ENCODE data around the gene ROR1.

Gene ROR1

DNA sequence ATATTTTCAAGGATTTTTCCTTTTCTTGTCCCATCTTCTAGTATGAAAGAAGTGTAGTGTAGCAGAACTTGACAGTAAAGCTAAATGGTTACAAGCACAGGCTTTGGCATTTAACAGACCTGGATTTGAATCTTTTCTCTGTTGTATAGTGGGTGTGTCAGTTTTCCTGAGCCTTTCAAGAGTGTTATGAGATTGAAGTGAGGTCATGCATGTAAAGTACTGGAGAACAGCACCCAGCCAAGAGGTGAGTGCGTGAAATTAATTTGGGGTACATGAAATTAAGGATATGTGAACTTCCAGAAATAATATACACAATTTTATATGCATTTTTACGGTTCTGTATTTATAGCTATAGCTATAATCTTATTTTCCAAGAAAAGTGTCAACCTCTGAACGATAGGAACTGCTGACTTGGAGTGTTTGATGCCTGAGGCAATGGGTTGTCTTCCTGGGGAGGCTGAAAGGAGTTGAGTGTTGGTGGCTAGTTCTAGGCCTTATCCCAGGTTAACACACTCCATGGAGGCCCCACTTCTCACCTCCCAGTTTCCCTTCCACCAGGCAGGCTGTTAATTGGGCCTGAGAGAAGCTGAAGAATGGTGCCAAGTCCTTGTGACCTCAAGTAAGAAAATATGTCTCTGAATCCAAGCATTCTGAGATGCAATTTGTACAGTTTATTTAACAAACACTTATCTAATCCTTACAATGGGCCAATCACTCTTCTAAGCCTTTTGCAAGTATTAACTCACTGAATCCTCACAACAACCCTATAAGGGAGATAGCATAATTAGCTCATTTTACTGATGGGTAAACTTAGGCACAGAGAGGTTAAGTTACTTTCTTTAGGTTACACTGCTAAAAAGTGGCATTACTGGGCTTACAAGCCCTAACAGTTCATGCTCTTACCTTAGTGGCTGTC lies 4.4 kb downstream of the ROR1 start:
- no peak for TF ChIP-seq CTCF (IDR thresholded peaks at IDR 0.05; ENCODE audit: insufficient read depth, low read length, poor library complexity, severe bottlenecking)

GRCh38 chr1:63779338-63780211 lies 5.8 kb downstream of the ROR1 start:
- Histone ChIP-seq H3K27me3 (replicated peaks; ENCODE audit: control insufficient read depth, insufficient read depth, low read length) (no peaks in the 10 kb centered on the region; the same call in 1 of the 2 replicates), H3K36me3 (ENCODE audit: control insufficient read depth, insufficient read depth, low read length) (no peaks in the 10 kb centered on the region), H3K4me3 (replicated peaks; ENCODE audit: low read depth, low read length) (no peak overlapping the region)
- TF ChIP-seq CTCF (IDR thresholded peaks at IDR 0.05; ENCODE audit: insufficient read depth, low read length, poor library complexity, severe bottlenecking), result no peak
- DNase-seq (ENCODE audit: extremely low read depth, insufficient read length), result no peak

More for the DNA sequence above, 4.4 kb downstream of the ROR1 start:
- H3K36me3 ChIP-seq (ENCODE audit: control insufficient read depth, insufficient read depth, low read length), result no peaks in the 10 kb centered on the region
- H3K27me3 ChIP-seq (replicated peaks; ENCODE audit: control insufficient read depth, insufficient read depth, low read length), result no peaks in the 10 kb centered on the region; the same call in 1 of the 2 replicates
- no peak overlapping the region for H3K4me3 ChIP-seq (replicated peaks; ENCODE audit: low read depth, low read length)
- no peak for DNase-seq (ENCODE audit: extremely low read depth, insufficient read length)

DNA sequence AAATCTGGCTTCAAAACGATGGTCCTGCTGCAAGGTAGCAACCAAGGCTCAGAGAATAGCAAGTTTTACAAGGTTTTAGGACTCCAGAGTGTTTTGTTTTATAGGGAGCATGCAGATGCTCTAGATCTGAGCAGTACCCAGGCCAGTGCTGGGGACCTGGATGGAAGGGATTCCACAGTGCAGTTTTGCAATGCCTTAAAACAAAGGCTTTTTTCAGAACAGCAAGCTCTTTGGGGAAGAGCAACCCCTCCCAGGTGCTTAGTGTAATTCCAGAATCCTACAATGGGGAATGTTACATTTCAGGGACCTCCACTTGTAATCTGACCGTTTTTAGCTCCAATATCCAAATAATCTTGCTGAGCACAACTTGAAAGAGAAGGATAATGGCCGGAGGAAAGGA lies 6.7 kb downstream of the ROR1 start:
- TF ChIP-seq CTCF (IDR thresholded peaks at IDR 0.05; ENCODE audit: insufficient read depth, low read length, poor library complexity, severe bottlenecking), result no peak
- no peaks in the 10 kb centered on the region; the same call in 1 of the 2 replicates for H3K27me3 ChIP-seq (replicated peaks; ENCODE audit: control insufficient read depth, insufficient read depth, low read length)
- H3K4me3 ChIP-seq (replicated peaks; ENCODE audit: low read depth, low read length), result no peak overlapping the region

GRCh38 chr1:63782982-63783381 lies 9.2 kb downstream of the ROR1 start:
- TF ChIP-seq CTCF (IDR thresholded peaks at IDR 0.05; ENCODE audit: insufficient read depth, low read length, poor library complexity, severe bottlenecking), result no peak
- no peak for DNase-seq (ENCODE audit: extremely low read depth, insufficient read length)
- H3K4me3 ChIP-seq (replicated peaks; ENCODE audit: low read depth, low read length), result no peak overlapping the region
- H3K36me3 ChIP-seq (ENCODE audit: control insufficient read depth, insufficient read depth, low read length), result no peaks in the 10 kb centered on the region
- H3K27me3 ChIP-seq (replicated peaks; ENCODE audit: control insufficient read depth, insufficient read depth, low read length), result no peaks in the 10 kb centered on the region; the same call in 1 of the 2 replicates

More for the DNA sequence above, 6.7 kb downstream of the ROR1 start:
- H3K36me3 ChIP-seq (ENCODE audit: control insufficient read depth, insufficient read depth, low read length), result no peaks in the 10 kb centered on the region
- no peak for DNase-seq (ENCODE audit: extremely low read depth, insufficient read length)

DNA sequence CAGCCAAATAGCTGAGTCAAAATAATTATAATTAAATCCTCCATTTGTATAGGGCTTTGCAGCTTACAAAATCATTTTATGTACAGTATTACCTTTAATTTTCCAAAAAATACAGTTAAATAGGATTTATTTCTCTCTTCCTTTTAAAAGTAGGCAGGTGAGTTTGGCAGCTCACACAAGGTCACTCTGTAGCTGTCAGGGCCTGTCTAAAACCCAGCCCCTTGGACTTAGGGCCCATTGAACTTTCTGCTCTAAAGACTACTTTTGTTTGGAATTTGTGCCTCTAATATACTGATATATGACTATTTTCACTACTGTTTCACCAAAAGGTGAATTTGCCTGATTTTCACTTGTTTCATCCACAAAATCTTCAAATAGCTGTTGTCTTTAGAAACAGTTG lies 10.3 kb downstream of the ROR1 start:
- H3K4me3 ChIP-seq (replicated peaks; ENCODE audit: low read depth, low read length), result no peak overlapping the region
- no peaks in the 10 kb centered on the region for H3K36me3 ChIP-seq (ENCODE audit: control insufficient read depth, insufficient read depth, low read length)
- no peak for DNase-seq (ENCODE audit: extremely low read depth, insufficient read length)
- no peak for TF ChIP-seq CTCF (IDR thresholded peaks at IDR 0.05; ENCODE audit: insufficient read depth, low read length, poor library complexity, severe bottlenecking)
- H3K27me3 ChIP-seq (replicated peaks; ENCODE audit: control insufficient read depth, insufficient read depth, low read length), result no peaks in the 10 kb centered on the region; the same call in 1 of the 2 replicates

Measured in GM06990 (cell line).